Right lobe of liver (tissue), 6 donors: ENCODE measurements around the gene PPP1R7. TPM values are rescaled to one million over a fixed set of nuclear protein-coding genes. Genes with fewer than 3 reads are reported as not detected.

Experiments used
- ATAC-seq, 4 donors: fragments of 200-7000 bp; cut with Tn5 transposase; one replicate each; pipeline ENCODE4 v1.9.1; 2020; ENCODE audit warnings: mild to moderate bottlenecking in 4 of 4, moderate library complexity in 4 of 4
- DNase-seq, 3 donors: peaks; one replicate each; pipeline ENCODE4 v3.0.0-alpha.2; 2020
- H3K27ac ChIP-seq, 3 donors: fragments of 200-600 bp; one replicate each; pipeline ENCODE4 v1.8.0; 2022
- H3K27me3 ChIP-seq, 2 donors: fragments of 200-600 bp; one replicate each; pipeline ENCODE4 v1.8.0; 2022
- H3K36me3 ChIP-seq, 4 donors: fragments of 200-600 bp; sonication (generic) in 1 of 4; one replicate each; pipeline versions ENCODE4 v1.5.1 to v1.8.0; 2017 to 2022; ENCODE audit warnings: control low read depth in 1 of 4
- H3K4me1 ChIP-seq, 4 donors: fragments of 200-600 bp; sonication (generic) in 1 of 4; one replicate each; pipeline versions ENCODE4 v1.5.1 to v1.8.0; 2017 to 2022; ENCODE audit warnings: control low read depth in 1 of 4
- H3K4me3 ChIP-seq, 3 donors: fragments of 200-600 bp; one replicate each; pipeline ENCODE4 v1.8.0; 2022
- H3K9me3 ChIP-seq, 4 donors: fragments of 200-600 bp; sonication (generic) in 1 of 4; one replicate each; pipeline versions ENCODE4 v1.5.1 to v1.8.0; 2017 to 2022; ENCODE audit warnings: control low read depth in 1 of 4
- CTCF ChIP-seq, 4 donors: fragments of 200-600 bp in 3 of 4; fragments of 450-650 bp in 1 of 4; IDR thresholded peaks; one replicate each; pipeline versions ENCODE4 v1.5.1 to v1.8.0; 2016 to 2022; ENCODE audit warnings: antibody characterized with exemption in 4 of 4, mild to moderate bottlenecking in 2 of 4
- POLR2A ChIP-seq: fragments of 450-650 bp; IDR thresholded peaks from one replicate; pipeline ENCODE4 v1.6.1; 2017; ENCODE audit warnings: antibody characterized with exemption, mild to moderate bottlenecking
- whole genome bisulfite sequencing: methylation state at CpG from one replicate; pipeline ENCODE4 v1.1.6; 2018; ENCODE audit warnings: low coverage, low lambda C conversion rate; ENCODE audit not compliant: insufficient coverage; ENCODE audit errors: missing lambda C conversion rate; 5-methylcytosine and 5-hydroxymethylcytosine counted together
- intact Hi-C, 2 donors: fragments of 100-400 bp; cut with DNase I; formaldehyde crosslinking; loops; one replicate each; pipeline versions ENCODE4 v1.11.2 to v1.14.1; 2022
- total RNA-seq, 6 experiments: library from RNA; depleted of rRNA in 2 of 6; stranded (reverse); fragments of >200 nt in 2 of 6; fragmentation: NEBNext Ultra II Directional in 3 of 6; extraction: Animal tissue kit (Norgen Biotek cat#: 25700) in 3 of 6; gene quantifications; one replicate each; pipeline versions ENCODE4 v1.1.0 to v1.2.4, GENCODE V29; 2016 to 2023
- donor health status: DM: no; HTN: yes; CAD: no.
- donor health status: DM: no; HTN: no; CAD: no.
- donor health status: DM: no; HTN: no; CAD: no.
- donor health status: DM: no; HTN: yes; CAD: no.
- donor health status: DM: no; HTN: yes; CAD: no.

The PPP1R7 gene
- total RNA-seq, 6 experiments from 2014 or later, result 27.8 to 35.7 (median 29.5) TPM

GRCh38 chr2:241161646-241162281 is 11.5 kb downstream of the PPP1R7 start:
- TF ChIP-seq POLR2A, result no peak
- TF ChIP-seq CTCF (IDR thresholded peaks at IDR 0.05), result no peak
- intact Hi-C loops, result no loop called here
- no peaks in the 10 kb centered on the region for H3K9me3 ChIP-seq
- H3K4me3 ChIP-seq, result no peak overlapping the region
- DNase-seq (no peak), ATAC-seq (peak in 3 of 4 donors; percentile 25 to 43 (median 28))
- peaks cover 2 to 67% (median 20%) of the 10 kb centered on the region in 4 donors for H3K36me3 ChIP-seq
- 75% methylated on average over 2 of the region's 9 CpGs for WGBS
- H3K4me1 ChIP-seq, result no peaks in the 10 kb centered on the region
- no peaks in the 10 kb centered on the region for H3K27me3 ChIP-seq
- H3K27ac ChIP-seq, result no peak overlapping the region

- ATAC-seq, result no peak
- WGBS, result 76% methylated on average over 3 of the region's 3 CpGs
- peaks cover 2 to 74% (median 14%) of the 10 kb centered on the region in 4 donors for H3K36me3 ChIP-seq
These were observed 13.4 kb downstream of the PPP1R7 start for GRCh38 chr2:241163601-241164118.

GRCh38 chr2:241168366-241168765 is 18.1 kb downstream of the PPP1R7 start:
- DNase-seq, result no peak
- H3K27ac ChIP-seq, result no peak overlapping the region
- H3K36me3 ChIP-seq, result peaks cover 5 to 63% (median 9%) of the 10 kb centered on the region in 4 donors
- H3K4me1 ChIP-seq, result no peaks in the 10 kb centered on the region
- TF ChIP-seq CTCF (IDR thresholded peaks at IDR 0.05), result no peak
- no peak for TF ChIP-seq POLR2A
- intact Hi-C loops, result no loop called here
- 75% methylated on average over 2 of the region's 15 CpGs for WGBS
- H3K9me3 ChIP-seq, result peaks cover 0 to 3% (median 0%) of the 10 kb centered on the region in 4 donors
- H3K4me3 ChIP-seq, result no peak overlapping the region
- no peak for ATAC-seq
- H3K27me3 ChIP-seq, result no peaks in the 10 kb centered on the region

More at GRCh38 chr2:241163601-241164118, 13.4 kb downstream of the PPP1R7 start:
- no peaks in the 10 kb centered on the region for H3K4me1 ChIP-seq
- H3K27me3 ChIP-seq, result no peaks in the 10 kb centered on the region
- no peak overlapping the region for H3K4me3 ChIP-seq
- intact Hi-C loops, result no loop called here
- TF ChIP-seq CTCF (IDR thresholded peaks at IDR 0.05) (no peak), POLR2A (no peak)
- H3K27ac ChIP-seq, result no peak overlapping the region
- H3K9me3 ChIP-seq, result no peaks in the 10 kb centered on the region
- no peak for DNase-seq

GRCh38 chr2:241173557-241173956 is 23.3 kb downstream of the PPP1R7 start:
- intact Hi-C loops, result no loop called here
- no peak for ATAC-seq
- H3K4me1 ChIP-seq, result no peaks in the 10 kb centered on the region
- no peak for TF ChIP-seq CTCF (IDR thresholded peaks at IDR 0.05)
- no peak for TF ChIP-seq POLR2A
- WGBS, result 84% methylated on average over 2 of the region's 2 CpGs
- no peak overlapping the region for H3K27ac ChIP-seq
- no peak for DNase-seq
- peaks cover 0 to 18% (median 2%) of the 10 kb centered on the region in 4 donors for H3K36me3 ChIP-seq
- no peaks in the 10 kb centered on the region for H3K27me3 ChIP-seq
- no peak overlapping the region for H3K4me3 ChIP-seq
- H3K9me3 ChIP-seq, result peaks cover 0 to 3% (median 0%) of the 10 kb centered on the region in 4 donors
